GM12878 (cell line): ENCODE results near the gene HOXA2. TPM values are rescaled to one million over a fixed set of nuclear protein-coding genes. Genes with fewer than 3 reads are reported as not detected.

Source experiments
- ATAC-seq: fragments of 200-7000 bp; cut with Tn5 transposase; 3 replicates; pipeline ENCODE4 v1.9.1; 2020; ENCODE audit warnings: mild to moderate bottlenecking, moderate library complexity
- BruUV-seq: library from RNA; stranded (reverse); fragments of 400-500 nt; replicated peaks from 2 replicates; lab custom pipeline; 2021; lab: Mats Ljungman, UMichigan
- CTCF ChIA-PET: fragments of 300-600 bp; sonication (Branson Sonifier 250); formaldehyde crosslinking; extraction: SDS; loops from one replicate; lab custom pipeline; 2021; ENCODE audit warnings: inconsistent platforms; lab: Yijun Ruan, JAX
- POLR2A ChIA-PET: fragments of 350-600 bp; formaldehyde crosslinking; extraction: SDS; loops from one replicate; lab custom pipeline; 2021; ENCODE audit warnings: inconsistent platforms; lab: Charles Lee
- RAD21 ChIA-PET: fragments of 300-600 bp; sonication (Branson Sonifier 250); formaldehyde crosslinking; loops from one replicate; lab custom pipeline; 2023; ENCODE audit warnings: antibody characterized with exemption; ENCODE audit not compliant: unreplicated experiment; lab: Charles Lee
- SMC1A ChIA-PET: fragments of 300-600 bp; sonication (Branson Sonifier 250); formaldehyde crosslinking; loops from one replicate; lab custom pipeline; 2023; ENCODE audit not compliant: unreplicated experiment, uncharacterized antibody; lab: Charles Lee
- DNase-seq: peaks from one replicate; pipeline ENCODE4 v3.0.0-alpha.2; 2011; ENCODE audit warnings: low read depth, low spot score
- FAIRE-seq: peaks from 3 replicates; lab custom pipeline; 2011; peaks lifted over from hg19 to GRCh38; lab: Jason Lieb, UNC
- H2AFZ ChIP-seq: 2 replicates; pipeline ENCODE4 v1.6.0; 2011; ENCODE audit warnings: low read depth, low read length, control low read depth; ENCODE audit not compliant: control insufficient read depth
- H3K27ac ChIP-seq: 2 replicates; pipeline ENCODE4 v1.5.1; 2011; ENCODE audit warnings: control low read depth; ENCODE audit not compliant: control insufficient read depth, insufficient read depth
- H3K27me3 ChIP-seq, 2 experiments: replicated peaks in 1 of 2; 2 replicates each; pipeline versions ENCODE4 v1.6.0 to v1.6.1; 2011; ENCODE audit warnings: low read length in 1 of 2; ENCODE audit not compliant: control insufficient read depth in 2 of 2, insufficient read depth in 2 of 2
- H3K36me3 ChIP-seq, 2 experiments: 2 replicates each; pipeline ENCODE4 v1.5.1; 2011; ENCODE audit warnings: low read length in 1 of 2; ENCODE audit not compliant: control insufficient read depth in 2 of 2, insufficient read depth in 2 of 2
- H3K4me1 ChIP-seq: 2 replicates; pipeline ENCODE4 v1.6.1; 2011; ENCODE audit warnings: mild to moderate bottlenecking, low read length, moderate library complexity, mixed read lengths; ENCODE audit not compliant: control insufficient read depth, insufficient read depth
- H3K4me2 ChIP-seq: 2 replicates; pipeline ENCODE4 v1.6.0; 2011; ENCODE audit warnings: control low read depth; ENCODE audit not compliant: control insufficient read depth, insufficient read depth
- H3K4me3 ChIP-seq: fragments of 200-600 bp; sonication (generic); 2 replicates; pipeline ENCODE4 v1.5.1; 2016
- H3K79me2 ChIP-seq: 2 replicates; pipeline ENCODE4 v1.6.0; 2011; ENCODE audit warnings: low read length; ENCODE audit not compliant: control insufficient read depth, insufficient read depth
- H3K9ac ChIP-seq: 2 replicates; pipeline ENCODE4 v1.8.0; 2011; ENCODE audit warnings: low read length, control low read depth, mixed read lengths; ENCODE audit not compliant: control insufficient read depth, insufficient read depth
- H3K9me3 ChIP-seq: replicated peaks from 3 replicates; pipeline ENCODE4 v1.5.1; 2011; ENCODE audit warnings: mild to moderate bottlenecking, low read length; ENCODE audit not compliant: control insufficient read depth, insufficient read depth
- H4K20me1 ChIP-seq: 2 replicates; pipeline ENCODE4 v1.6.0; 2011; ENCODE audit not compliant: control insufficient read depth, insufficient read depth
- CBX5 ChIP-seq: sonication (generic); IDR thresholded peaks from 2 replicates; pipeline ENCODE4 v1.6.1; 2016; ENCODE audit warnings: low read depth, moderate library complexity, mild to moderate bottlenecking, inconsistent platforms
- FOXK2 ChIP-seq: fragments of 450-650 bp; IDR thresholded peaks from 2 replicates; pipeline ENCODE4 v1.6.1; 2017; ENCODE audit warnings: mild to moderate bottlenecking, moderate library complexity
- IKZF2 ChIP-seq, 2 experiments: fragments of 450-650 bp; IDR thresholded peaks; 2 replicates each; pipeline ENCODE4 v1.6.1; 2017; ENCODE audit warnings: mild to moderate bottlenecking in 2 of 2, moderate library complexity in 2 of 2
- MEF2A ChIP-seq: IDR thresholded peaks from 2 replicates; pipeline ENCODE4 v1.6.1; 2011; ENCODE audit warnings: low read depth, mild to moderate bottlenecking, low read length, moderate library complexity; ENCODE audit not compliant: insufficient read depth
- SMC3 ChIP-seq: IDR thresholded peaks from 2 replicates; pipeline ENCODE4 v1.6.1; 2011; ENCODE audit warnings: low read length, improper control_type of control experiment, borderline replicate concordance
- STAT3 ChIP-seq: IDR thresholded peaks from 2 replicates; pipeline ENCODE4 v1.6.1; 2011; ENCODE audit warnings: low read depth, low read length, improper control_type of control experiment
- YY1 ChIP-seq: IDR thresholded peaks from 2 replicates; pipeline ENCODE4 v1.6.1; 2011; ENCODE audit warnings: low read depth, mild to moderate bottlenecking, low read length
- ZBED1 ChIP-seq: IDR thresholded peaks from 2 replicates; pipeline ENCODE4 v1.6.1; 2016; ENCODE audit warnings: borderline replicate concordance
- WGBS: methylation state at CpG from one replicate; pipeline ENCODE4 v1.1.6; 2016; ENCODE audit warnings: low lambda C conversion rate; ENCODE audit not compliant: insufficient replicate concordance, insufficient coverage; ENCODE audit errors: missing lambda C conversion rate; 5-methylcytosine and 5-hydroxymethylcytosine counted together
- in situ Hi-C: fragments of 300-500 bp; cut with MboI; formaldehyde crosslinking; loops from 9 replicates; pipeline ENCODE4 v1.14.3; 2018; ENCODE audit warnings: mixed read lengths
- intact Hi-C: fragments of 100-400 bp; cut with micrococcal nuclease; formaldehyde crosslinking; loops from one replicate; pipeline ENCODE4 v1.14.2; 2022; ENCODE audit not compliant: unreplicated experiment
- polyA plus RNA-seq, 11 experiments: library from polyadenylated mRNA; depleted of rRNA in 4 of 11; unstranded in 6 of 11; stranded (reverse) in 5 of 11; fragments of >200 nt; fragmentation: Nextera tagmentation in 4 of 11; fragmentation: Illumina TruSeq in 1 of 11; extraction: Ambion mirVana in 4 of 11; extraction: Trizol in 1 of 11; gene quantifications; 1 replicate in 1 of 11; 2 replicates in 10 of 11; pipeline versions ENCODE4 v1.2.1 to v1.2.3, GENCODE V29; 2011 to 2016; ENCODE audit warnings: inconsistent platforms in 2 of 11, missing spikeins in 2 of 11, low read depth in 1 of 11
- total RNA-seq, 4 experiments: library from RNA; depleted of rRNA in 3 of 4; stranded (reverse); fragments of >200 nt in 3 of 4; fragmentation: Illumina TruSeq in 1 of 4; extraction: Trizol in 1 of 4; gene quantifications; 2 replicates each; pipeline versions ENCODE4 v1.2.1 to v1.2.3, GENCODE V29; 2013 to 2021

Gene HOXA2
- total and polyA plus RNA-seq, 10 of the 15 experiments (the other 5 are each of a cell fraction or from before 2014, with no cell fraction given) = not detected

- H3K27ac ChIP-seq = no peak within 1 kb of the TSS
- TF ChIP-seq FOXK2 = no peak
- no peak for TF ChIP-seq ZBED1
- TF ChIP-seq YY1 = no peak
- no peak for TF ChIP-seq SMC3
- TF ChIP-seq MEF2A = no peak
- TF ChIP-seq CBX5 = no peak
- no peak for TF ChIP-seq IKZF2 (IDR thresholded peaks at IDR 0.05)
- TF ChIP-seq STAT3 = no peak
- ChIA-PET POLR2A (no interaction called here), RAD21 (no interaction called here), CTCF (interaction anchor here (1.1 to 5.5 kb wide), 2 partner anchors 12 to 14 kb away, joined by 3 to 30 read pairs; no protein-coding TSS in a partner anchor), SMC1A (interaction anchor here (0.6 to 1.8 kb wide), 2 partner anchors 12 to 13 kb away, joined by 3 to 4 read pairs; no protein-coding TSS in a partner anchor)
- H3K36me3 ChIP-seq = no peaks in the 10 kb centered on the region
- DNase-seq (no peak), ATAC-seq (no peak), FAIRE-seq (no peak)
- no TSS peak for BruUV-seq
- no peaks in the 10 kb centered on the region for H3K79me2 ChIP-seq
- in situ Hi-C loops = no loop called here
- no peaks in the 10 kb centered on the region; the same call in 2 of the 3 replicates for H3K9me3 ChIP-seq
- no peak within 1 kb of the TSS for H3K4me3 ChIP-seq
- intact Hi-C loops = no loop called here
- H3K9ac ChIP-seq = no peak within 1 kb of the TSS
- H3K4me2 ChIP-seq = no peak within 1 kb of the TSS
- H2AFZ ChIP-seq = no peak within 1 kb of the TSS
- H3K4me1 ChIP-seq = no peaks in the 10 kb centered on the region; the same call in 1 of the 2 replicates
- WGBS = 27% methylated on average over 49 of the region's 63 CpGs
- peaks cover 12 to 37% of the 10 kb centered on the region in 2 experiments for H3K27me3 ChIP-seq
- no peaks in the 10 kb centered on the region for H4K20me1 ChIP-seq
Measured at GRCh38 chr7:27147199-27148030, 44.9 kb upstream of the HOXA2 start, which contains the start of gene HOXA6. Gene HOXA6 (minus strand): TSS chr7:27147774. CDS start chr7:27147749, 25 bp downstream.
